Heart left ventricle (tissue), 16 donors: Measurements from ENCODE around the gene SERINC3. TPM values are rescaled to one million over a fixed set of nuclear protein-coding genes. Genes with fewer than 3 reads are reported as not detected.

Experiments
- ATAC-seq, 4 donors: fragments of 200-7000 bp; cut with Tn5 transposase; one replicate each; pipeline ENCODE4 v1.9.1; 2020 to 2022; ENCODE audit warnings: moderate library complexity in 4 of 4, mild to moderate bottlenecking in 3 of 4, moderate number of reproducible peaks in 1 of 4
- DNase-seq, 5 donors: peaks; one replicate each; pipeline ENCODE4 v3.0.0-alpha.2; 2020
- H3K27ac ChIP-seq, 12 donors: fragments of 200-600 bp; sonication (generic) in 4 of 12; one replicate each; pipeline versions ENCODE4 v1.5.0 to v1.8.0; 2016 to 2022; ENCODE audit warnings: mild to moderate bottlenecking in 2 of 12
- H3K27me3 ChIP-seq, 9 donors: fragments of 200-600 bp; sonication (generic) in 2 of 9; one replicate each; pipeline versions ENCODE4 v1.5.1 to v1.8.0; 2016 to 2022; ENCODE audit warnings: mild to moderate bottlenecking in 3 of 9
- H3K36me3 ChIP-seq, 9 donors: fragments of 200-600 bp; sonication (generic) in 2 of 9; one replicate each; pipeline versions ENCODE4 v1.5.0 to v1.8.0; 2018 to 2022; ENCODE audit warnings: mild to moderate bottlenecking in 2 of 9
- H3K4me1 ChIP-seq, 12 donors: fragments of 200-600 bp; sonication (generic) in 4 of 12; one replicate each; pipeline versions ENCODE4 v1.5.0 to v1.8.0; 2016 to 2022; ENCODE audit warnings: mild to moderate bottlenecking in 3 of 12
- H3K4me3 ChIP-seq, 12 donors: fragments of 200-600 bp; sonication (generic) in 4 of 12; one replicate each; pipeline versions ENCODE4 v1.5.0 to v1.8.0; 2017 to 2022; ENCODE audit warnings: mild to moderate bottlenecking in 9 of 12, moderate library complexity in 4 of 12
- H3K9me3 ChIP-seq, 12 donors: fragments of 200-600 bp; sonication (generic) in 4 of 12; one replicate each; pipeline versions ENCODE4 v1.5.0 to v1.8.0; 2016 to 2022; ENCODE audit warnings: mild to moderate bottlenecking in 1 of 12
- POLR2A ChIP-seq, 2 donors: fragments of 450-650 bp; IDR thresholded peaks; one replicate each; pipeline ENCODE4 v1.6.1; 2017; ENCODE audit warnings: antibody characterized with exemption in 2 of 2, mild to moderate bottlenecking in 2 of 2, moderate library complexity in 2 of 2
- WGBS, 4 donors: extraction: QIAGEN DNeasy Blood & Tissue Kit in 2 of 4; methylation state at CpG; one replicate each; pipeline versions ENCODE4 v1.1.5 to v1.1.7; 2013 to 2018; 5-methylcytosine and 5-hydroxymethylcytosine counted together
- intact Hi-C, 10 donors: fragments of 100-400 bp; cut with DNase I; formaldehyde crosslinking; loops; one replicate each; pipeline versions ENCODE4 v1.11.1 to v1.14.2; 2022
- polyA plus RNA-seq, 2 donors: library from polyadenylated mRNA; stranded (reverse); fragments of 200-250 nt; gene quantifications; one replicate each; pipeline ENCODE4 v1.2.3, GENCODE V29; 2013
- total RNA-seq, 9 donors: library from RNA; depleted of rRNA in 2 of 9; stranded (reverse); fragments of >200 nt in 2 of 9; fragmentation: NEBNext Ultra II Directional in 3 of 9; extraction: Animal tissue kit (Norgen Biotek cat#: 25700) in 3 of 9; gene quantifications; one replicate each; pipeline versions ENCODE4 v1.1.0 to v1.2.4, GENCODE V29; 2016 to 2023
- TF ChIP-seq, protein P1 (sequence below), 12 donors: fragments of 200-600 bp; sonication (generic) in 4 of 12; IDR thresholded peaks; one replicate each; pipeline versions ENCODE4 v1.5.0 to v1.8.0; 2018 to 2022; ENCODE audit warnings: antibody characterized with exemption in 12 of 12, mild to moderate bottlenecking in 5 of 12
- donor health status: ischemic (EF 13 %, LVEDD 7.1; RV severe dilation, severe dysfunction).
- donor health status: healthy with polysubstance abuse.
- donor health status: DM: no; HTN: yes; CAD: no.
- donor health status: DM: no; HTN: no; CAD: no.
- donor health status: ischemic (EF 25% LVEDD 6.9; RV normal size, moderate dysfunction).
- donor health status: ischemic (EF 25% LVEDD 5.7; RV mildly dilated, moderate dysfunction).
- donor health status: healthy.
- donor health status: DM: yes; HTN: yes; CAD: no.
- donor health status: ischemic (EF 35%, LVEDD 5.7; RV mildly dilated, moderate dysfunction).
- donor health status: nonischemic (EF 11% LVEDD 7.7; RV severe dilation, severe dysfunction).
- donor health status: DM: yes; HTN: yes; CAD: no.
- donor health status: PGD.
- donor health status: ischemic (EF 29% LVEDD 5.4; RV normal size, mild dysfunction).
- donor health status: nonischemic (EF 23%, LVEDD 6.1; RV moderate dilation, normal function).

Gene SERINC3
- total and polyA plus RNA-seq, 11 donors: 32.9 to 114 (median 96.2) TPM

DNA sequence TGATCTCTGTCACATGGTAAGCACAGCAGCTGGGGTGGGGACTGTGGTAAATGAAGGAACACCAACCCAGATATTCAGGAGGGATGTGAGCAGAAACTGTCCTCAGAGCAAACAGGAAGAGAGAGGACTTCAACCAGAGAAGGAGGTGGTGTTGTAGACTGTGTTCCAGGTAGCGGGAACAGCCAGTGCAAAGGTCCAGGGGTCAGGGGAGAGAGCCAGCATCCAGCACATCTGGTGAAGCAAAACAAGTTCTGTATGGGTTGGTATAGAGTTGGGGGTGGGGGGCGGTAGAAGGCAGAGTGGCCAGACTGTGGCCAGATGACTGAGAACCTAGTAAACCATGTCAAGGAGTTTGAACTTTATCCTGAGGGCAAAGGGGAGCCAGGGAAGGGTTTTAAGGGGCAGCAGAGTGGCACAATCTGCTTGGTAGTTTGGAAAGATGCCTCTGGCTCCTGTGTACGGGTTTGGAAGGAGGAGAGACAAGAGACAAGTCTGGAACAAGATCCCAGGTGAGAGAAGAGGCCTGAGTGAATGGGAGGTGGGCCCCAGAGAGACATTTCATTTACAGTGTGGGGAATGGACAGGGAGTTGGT is 73.9 kb downstream of the SERINC3 start:
- Histone ChIP-seq H3K4me1 (no peaks in the 10 kb centered on the region), H3K4me3 (no peak overlapping the region), H3K27ac (no peak overlapping the region), H3K27me3 (peaks cover 0 to 6% (median 0%) of the 10 kb centered on the region in 9 donors), H3K9me3 (no peaks in the 10 kb centered on the region), H3K36me3 (no peaks in the 10 kb centered on the region)
- TF ChIP-seq POLR2A (IDR thresholded peaks at IDR 0.05): no peak
- TF ChIP-seq, protein P1, sequence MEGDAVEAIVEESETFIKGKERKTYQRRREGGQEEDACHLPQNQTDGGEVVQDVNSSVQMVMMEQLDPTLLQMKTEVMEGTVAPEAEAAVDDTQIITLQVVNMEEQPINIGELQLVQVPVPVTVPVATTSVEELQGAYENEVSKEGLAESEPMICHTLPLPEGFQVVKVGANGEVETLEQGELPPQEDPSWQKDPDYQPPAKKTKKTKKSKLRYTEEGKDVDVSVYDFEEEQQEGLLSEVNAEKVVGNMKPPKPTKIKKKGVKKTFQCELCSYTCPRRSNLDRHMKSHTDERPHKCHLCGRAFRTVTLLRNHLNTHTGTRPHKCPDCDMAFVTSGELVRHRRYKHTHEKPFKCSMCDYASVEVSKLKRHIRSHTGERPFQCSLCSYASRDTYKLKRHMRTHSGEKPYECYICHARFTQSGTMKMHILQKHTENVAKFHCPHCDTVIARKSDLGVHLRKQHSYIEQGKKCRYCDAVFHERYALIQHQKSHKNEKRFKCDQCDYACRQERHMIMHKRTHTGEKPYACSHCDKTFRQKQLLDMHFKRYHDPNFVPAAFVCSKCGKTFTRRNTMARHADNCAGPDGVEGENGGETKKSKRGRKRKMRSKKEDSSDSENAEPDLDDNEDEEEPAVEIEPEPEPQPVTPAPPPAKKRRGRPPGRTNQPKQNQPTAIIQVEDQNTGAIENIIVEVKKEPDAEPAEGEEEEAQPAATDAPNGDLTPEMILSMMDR (IDR thresholded peaks at IDR 0.05): no peak
- intact Hi-C loops: no loop called here
- 87 to 93% (median 90%) methylated on average over 3 of the region's 3 CpGs for WGBS, 4 donors
- DNase-seq (no peak), ATAC-seq (no peak)

Other genes starting within 250 kb of the SERINC3 start
- gene FITM2, start 210.9 kb downstream of the SERINC3 start, total RNA-seq: 100 to 1,000 TPM in 7 of 9 donors, 10 to 100 TPM in 2; 71.7 to 165 (median 125) TPM
- gene FITM2, start 210.9 kb downstream of the SERINC3 start, polyA plus RNA-seq: 10 to 100 TPM; 31.5 to 60.6 TPM
- gene R3HDML, start 185.0 kb downstream of the SERINC3 start, total RNA-seq: not detected
- not detected for gene R3HDML, start 185.0 kb downstream of the SERINC3 start, polyA plus RNA-seq
- gene HNF4A, start 166.4 kb downstream of the SERINC3 start, total RNA-seq: not detected
- gene HNF4A, start 166.4 kb downstream of the SERINC3 start, polyA plus RNA-seq: under 1 TPM in 1 of 2 donors, not detected in 1; 0.03 TPM
- gene TTPAL, start 46.2 kb downstream of the SERINC3 start, total RNA-seq: 1 to 10 TPM; 2.8 to 6.0 (median 4.2) TPM
- gene TTPAL, start 46.2 kb downstream of the SERINC3 start, polyA plus RNA-seq: 1 to 10 TPM; 1.9 to 4.2 TPM
- 100 to 1,000 TPM; 156 to 286 (median 200) TPM for gene PKIG, start 60.5 kb upstream of the SERINC3 start, total RNA-seq
- 100 to 1,000 TPM; 155 to 213 TPM for gene PKIG, start 60.5 kb upstream of the SERINC3 start, polyA plus RNA-seq
- gene ADA, start 129.6 kb upstream of the SERINC3 start, total RNA-seq: 10 to 100 TPM in 2 of 9 donors, 1 to 10 TPM in 7; 2.5 to 11.5 (median 6.0) TPM
- gene ADA, start 129.6 kb upstream of the SERINC3 start, polyA plus RNA-seq: 10 to 100 TPM in 1 of 2 donors, 1 to 10 TPM in 1; 6.4 to 10.9 TPM
- gene CCN5, start 193.3 kb upstream of the SERINC3 start, total RNA-seq: 10 to 100 TPM in 8 of 9 donors, 1 to 10 TPM in 1; 7.3 to 62.3 (median 28.7) TPM
- gene CCN5, start 193.3 kb upstream of the SERINC3 start, polyA plus RNA-seq: 10 to 100 TPM; 11.0 to 92.3 TPM
- 1 to 10 TPM in 2 of 9 donors, under 1 TPM in 7; 0.12 to 2.2 (median 0.39) TPM for gene KCNK15, start 223.8 kb upstream of the SERINC3 start, total RNA-seq
- gene KCNK15, start 223.8 kb upstream of the SERINC3 start, polyA plus RNA-seq: under 1 TPM; 0.23 to 0.33 TPM